IMR-90 (cell line): Measurements from ENCODE around the gene ELMO1. TPM values are rescaled to one million over a fixed set of nuclear protein-coding genes. Genes with fewer than 3 reads are reported as not detected.

Experiments used
- ATAC-seq: fragments of 200-7000 bp; cut with Tn5 transposase; 2 replicates; pipeline ENCODE4 v1.9.1; 2020; ENCODE audit warnings: low read depth, mild to moderate bottlenecking, moderate library complexity
- BruUV-seq: library from RNA; stranded (reverse); fragments of 400-500 nt; replicated peaks from 2 replicates; lab custom pipeline; 2021; lab: Mats Ljungman, UMichigan
- CTCF ChIA-PET: fragments of 300-600 bp; formaldehyde crosslinking; extraction: SDS; loops from one replicate; lab custom pipeline; 2021; ENCODE audit warnings: antibody characterized with exemption; lab: Yijun Ruan, JAX
- POLR2A ChIA-PET: fragments of 300-600 bp; sonication (Branson Sonifier 250); formaldehyde crosslinking; loops from one replicate; lab custom pipeline; 2022; ENCODE audit warnings: antibody characterized with exemption; ENCODE audit not compliant: unreplicated experiment; lab: Charles Lee
- DNase-seq: peaks from one replicate; pipeline ENCODE4 v3.0.0; 2013
- H2AFZ ChIP-seq: replicated peaks from 2 replicates; pipeline ENCODE3; 2013; ENCODE audit warnings: low read length, mild to moderate bottlenecking; ENCODE audit not compliant: poor library complexity
- H2AK5ac ChIP-seq: 2 replicates; pipeline ENCODE4 v1.6.1; 2013; ENCODE audit warnings: low read depth, low read length, inconsistent platforms
- H2AK9ac ChIP-seq: replicated peaks from 2 replicates; pipeline ENCODE3; 2013; ENCODE audit warnings: mild to moderate bottlenecking, low read depth, low read length, moderate library complexity; ENCODE audit not compliant: poor library complexity
- H2BK120ac ChIP-seq: 2 replicates; pipeline ENCODE4 v1.6.1; 2013; ENCODE audit warnings: low read depth, low read length, inconsistent platforms
- H2BK15ac ChIP-seq: 3 replicates; pipeline ENCODE4 v1.6.1; 2013; ENCODE audit warnings: low read depth, low read length, inconsistent platforms
- H2BK20ac ChIP-seq: 2 replicates; pipeline ENCODE4 v1.6.1; 2013; ENCODE audit warnings: low read depth, mild to moderate bottlenecking, inconsistent platforms, low read length, moderate library complexity
- H2BK5ac ChIP-seq: 2 replicates; pipeline ENCODE4 v1.6.1; 2013; ENCODE audit warnings: mild to moderate bottlenecking, low read depth, low read length, inconsistent platforms; ENCODE audit not compliant: poor library complexity, severe bottlenecking
- H3K14ac ChIP-seq: replicated peaks from 2 replicates; pipeline ENCODE4 v1.6.1; 2013; ENCODE audit warnings: low read depth, low read length, inconsistent platforms
- H3K18ac ChIP-seq: 2 replicates; pipeline ENCODE4 v1.6.1; 2013; ENCODE audit warnings: low read depth, low read length, control low read depth
- H3K23ac ChIP-seq: 2 replicates; pipeline ENCODE4 v1.6.1; 2013; ENCODE audit warnings: low read depth, low read length, inconsistent platforms
- H3K27ac ChIP-seq: 2 replicates; pipeline ENCODE4 v1.5.1; 2013; ENCODE audit warnings: mild to moderate bottlenecking, control low read depth, low read length; ENCODE audit not compliant: insufficient read depth
- H3K27me3 ChIP-seq: 2 replicates; pipeline ENCODE4 v1.6.1; 2013; ENCODE audit warnings: low read length; ENCODE audit not compliant: control insufficient read depth, insufficient read depth
- H3K36me3 ChIP-seq: 2 replicates; pipeline ENCODE4 v1.6.1; 2013; ENCODE audit warnings: low read length, mixed read lengths; ENCODE audit not compliant: control insufficient read depth, insufficient read depth
- H3K4ac ChIP-seq: 2 replicates; pipeline ENCODE4 v1.6.1; 2013; ENCODE audit warnings: low read depth, low read length, inconsistent platforms
- H3K4me1 ChIP-seq: 2 replicates; pipeline ENCODE4 v1.6.1; 2013; ENCODE audit warnings: low read length, mixed read lengths; ENCODE audit not compliant: control insufficient read depth, insufficient read depth
- H3K4me2 ChIP-seq: 2 replicates; pipeline ENCODE4 v1.6.1; 2013; ENCODE audit warnings: low read depth, mild to moderate bottlenecking, control low read depth, low read length, moderate library complexity
- H3K4me3 ChIP-seq: 2 replicates; pipeline ENCODE4 v1.5.1; 2013; ENCODE audit warnings: low read depth, mild to moderate bottlenecking, control low read depth, low read length, moderate library complexity; ENCODE audit not compliant: insufficient read depth
- H3K56ac ChIP-seq: 2 replicates; pipeline ENCODE4 v1.6.1; 2013; ENCODE audit warnings: low read length, inconsistent platforms; ENCODE audit not compliant: insufficient read depth; ENCODE audit errors: extremely low read depth
- H3K79me1 ChIP-seq, 2 experiments: 2 replicates each; pipeline ENCODE4 v1.6.1; 2013; ENCODE audit warnings: low read length in 2 of 2, inconsistent platforms in 1 of 2, low read depth in 1 of 2
- H3K9ac ChIP-seq: 2 replicates; pipeline ENCODE4 v1.6.1; 2013; ENCODE audit warnings: low read depth, low read length, control low read depth
- H3K9me1 ChIP-seq: 2 replicates; pipeline ENCODE4 v1.6.1; 2013; ENCODE audit warnings: low read length, inconsistent platforms; ENCODE audit not compliant: insufficient read depth
- H3K9me3 ChIP-seq: 2 replicates; pipeline ENCODE4 v1.6.1; 2013; ENCODE audit warnings: low read length; ENCODE audit not compliant: control insufficient read depth, insufficient read depth
- H4K20me1 ChIP-seq: 2 replicates; pipeline ENCODE4 v1.6.1; 2013; ENCODE audit warnings: low read length, inconsistent platforms; ENCODE audit not compliant: insufficient read depth
- H4K5ac ChIP-seq: 2 replicates; pipeline ENCODE4 v1.6.1; 2013; ENCODE audit warnings: mild to moderate bottlenecking, low read depth, low read length, control low read depth
- H4K8ac ChIP-seq, 2 experiments: 2 replicates each; pipeline ENCODE4 v1.6.1; 2013; ENCODE audit warnings: low read depth in 2 of 2, low read length in 2 of 2, control low read depth in 1 of 2, inconsistent platforms in 1 of 2
- H4K91ac ChIP-seq: 2 replicates; pipeline ENCODE4 v1.6.1; 2013; ENCODE audit warnings: low read depth, low read length, inconsistent platforms; ENCODE audit not compliant: insufficient read depth
- BHLHE40 ChIP-seq: fragments of 150-350 bp; IDR thresholded peaks from 2 replicates; pipeline ENCODE4 v1.6.1; 2016; ENCODE audit warnings: mild to moderate bottlenecking, low read depth, low read length
- CEBPB ChIP-seq: IDR thresholded peaks from 2 replicates; pipeline ENCODE4 v1.6.1; 2012; ENCODE audit warnings: low read depth, low read length, improper control_type of control experiment
- CHD1 ChIP-seq: IDR thresholded peaks from 2 replicates; pipeline ENCODE4 v1.6.1; 2012; ENCODE audit warnings: low read depth, low read length, improper control_type of control experiment
- CTCF ChIP-seq: conservative IDR thresholded peaks from 2 replicates; pipeline ENCODE4 v1.5.1; 2012; ENCODE audit warnings: mild to moderate bottlenecking, low read depth, low read length, improper control_type of control experiment
- FOS ChIP-seq: fragments of 150-350 bp; IDR thresholded peaks from 2 replicates; pipeline ENCODE4 v1.6.1; 2016; ENCODE audit warnings: low read depth, low read length
- MAFK ChIP-seq: IDR thresholded peaks from 2 replicates; pipeline ENCODE4 v1.6.1; 2012; ENCODE audit warnings: low read depth, low read length, improper control_type of control experiment
- MXI1 ChIP-seq: IDR thresholded peaks from 2 replicates; pipeline ENCODE4 v1.6.1; 2012; ENCODE audit warnings: low read depth, mild to moderate bottlenecking, low read length, moderate library complexity, borderline replicate concordance
- NFE2L2 ChIP-seq: fragments of 150-350 bp; IDR thresholded peaks from 2 replicates; pipeline ENCODE4 v1.6.1; 2016; ENCODE audit warnings: low read depth, mild to moderate bottlenecking, low read length
- POLR2A ChIP-seq: IDR thresholded peaks from 2 replicates; pipeline ENCODE4 v1.6.1; 2012; ENCODE audit warnings: mild to moderate bottlenecking, low read depth, low read length
- RAD21 ChIP-seq: IDR thresholded peaks from 2 replicates; pipeline ENCODE4 v1.6.1; 2012; ENCODE audit warnings: low read length, improper control_type of control experiment
- RCOR1 ChIP-seq: IDR thresholded peaks from 2 replicates; pipeline ENCODE4 v1.6.1; 2012; ENCODE audit warnings: mild to moderate bottlenecking, low read length, improper control_type of control experiment; ENCODE audit not compliant: insufficient replicate concordance
- SMC3 ChIP-seq: fragments of 150-350 bp; IDR thresholded peaks from 2 replicates; pipeline ENCODE4 v1.6.1; 2016; ENCODE audit warnings: low read depth, mild to moderate bottlenecking, antibody characterized with exemption, low read length, moderate library complexity
- USF2 ChIP-seq: fragments of 150-350 bp; IDR thresholded peaks from 2 replicates; pipeline ENCODE4 v1.6.1; 2017; ENCODE audit warnings: mild to moderate bottlenecking, antibody characterized with exemption, low read length, low read depth
- WGBS, 2 experiments: methylation state at CpG; one replicate each; pipeline versions ENCODE4 v1.1.5 to v1.1.7; 2013; ENCODE audit warnings: missing lambda C conversion rate in 2 of 2; ENCODE audit not compliant: insufficient read length in 1 of 2; ENCODE audit errors: extremely low coverage in 2 of 2; 5-methylcytosine and 5-hydroxymethylcytosine counted together
- dilution Hi-C: fragments of 300-500 bp; cut with HindIII; formaldehyde crosslinking; loops from one replicate; pipeline ENCODE4 v1.14.3; 2018; ENCODE audit warnings: low sequenced_read_pairs; ENCODE audit not compliant: unreplicated experiment
- in situ Hi-C: fragments of 300-500 bp; cut with MboI; formaldehyde crosslinking; loops from 3 replicates; pipeline ENCODE4 v1.14.3; 2019; ENCODE audit warnings: low sequenced_read_pairs, inconsistent platforms, mixed read lengths
- intact Hi-C: fragments of 100-400 bp; cut with micrococcal nuclease; formaldehyde crosslinking; loops from 2 replicates; pipeline ENCODE4 v1.10.0; 2022
- polyA plus RNA-seq, 3 experiments: library from polyadenylated mRNA; depleted of rRNA; stranded (reverse); fragments of >200 nt; gene quantifications; 2 replicates each; pipeline ENCODE4 v1.2.3, GENCODE V29; 2012; ENCODE audit warnings: low replicate concordance in 1 of 3
- total RNA-seq: library from RNA; depleted of rRNA; stranded (reverse); fragments of >200 nt; gene quantifications from 2 replicates; pipeline ENCODE4 v1.2.3, GENCODE V29; 2012

ELMO1 gene
- total and polyA plus RNA-seq, 2 of the 4 experiments (the other 2 are of a cell fraction): 0.03 TPM; not detected in 1

- no peak overlapping the region for H2BK20ac ChIP-seq
- H3K4me2 ChIP-seq: no peak overlapping the region
- no peaks in the 10 kb centered on the region for H3K36me3 ChIP-seq
- no peak overlapping the region for H2AK9ac ChIP-seq
- H4K8ac ChIP-seq: no peak overlapping the region
- no peaks in the 10 kb centered on the region for H3K4me1 ChIP-seq
- H2AK5ac ChIP-seq: no peak overlapping the region
- H3K4ac ChIP-seq: no peak overlapping the region
- ChIA-PET POLR2A (no interaction called here), CTCF (no interaction called here)
- TF ChIP-seq CEBPB: no peak
- TF ChIP-seq MAFK: no peak
- TF ChIP-seq RCOR1: no peak
- TF ChIP-seq RAD21: no peak
- TF ChIP-seq POLR2A: no peak
- TF ChIP-seq FOS: no peak
- TF ChIP-seq CTCF: no peak
- no peak for TF ChIP-seq BHLHE40
- no peak for TF ChIP-seq CHD1
- TF ChIP-seq USF2: no peak
- TF ChIP-seq SMC3: no peak
- TF ChIP-seq MXI1: no peak
- no peak for TF ChIP-seq NFE2L2
- no peak overlapping the region for H3K27ac ChIP-seq
- no peaks in the 10 kb centered on the region; the same call in none of the 2 replicates for H3K9me3 ChIP-seq
- dilution Hi-C loops (no loop called here), in situ Hi-C loops (no loop called here), intact Hi-C loops (loop anchor here (10.0 kb wide), 1 partner anchor 62 kb away; no protein-coding TSS in a partner anchor)
- 20% methylated on average over 2 of the region's 3 CpGs; no CpG with 5 or more reads in 1 of the 2 experiments for WGBS, 2 experiments
- H4K20me1 ChIP-seq: no peaks in the 10 kb centered on the region
- H3K14ac ChIP-seq: no peak overlapping the region
- H3K9ac ChIP-seq: no peak overlapping the region
- ATAC-seq (no peak), DNase-seq (no peak)
- H2BK15ac ChIP-seq: no peak overlapping the region
- H3K56ac ChIP-seq: no peak overlapping the region
- H3K79me1 ChIP-seq: no peaks in the 10 kb centered on the region
- H2BK5ac ChIP-seq: no peak overlapping the region
- no peak overlapping the region for H2BK120ac ChIP-seq
- H4K5ac ChIP-seq: no peak overlapping the region
- H3K23ac ChIP-seq: no peak overlapping the region
- H3K27me3 ChIP-seq: peaks cover 4% of the 10 kb centered on the region; the same call in 1 of the 2 replicates
- H4K91ac ChIP-seq: no peak overlapping the region
- no TSS peak for BruUV-seq
- no peak overlapping the region for H2AFZ ChIP-seq
- H3K4me3 ChIP-seq: no peak overlapping the region
- H3K9me1 ChIP-seq: no peaks in the 10 kb centered on the region
- H3K18ac ChIP-seq: no peak overlapping the region
These were observed 2.3 kb downstream of the ELMO1 start for GRCh38 chr7:37446371-37446770.
